PC-9 (cell line): Measurements from ENCODE around the gene TEKTIP1. TPM values are rescaled to one million over a fixed set of nuclear protein-coding genes. Genes with fewer than 3 reads are reported as not detected.

Experiments
- BruUV-seq: library from RNA; stranded (reverse); fragments of 400-500 nt; replicated peaks from 2 replicates; lab custom pipeline; 2021; lab: Mats Ljungman, UMichigan
- CTCF ChIA-PET: fragments of 300-600 bp; sonication (Branson Sonifier 250); formaldehyde crosslinking; loops from one replicate; lab custom pipeline; 2022; ENCODE audit warnings: antibody characterized with exemption; lab: Charles Lee
- POLR2A ChIA-PET: fragments of 300-600 bp; sonication (Branson Sonifier 250); formaldehyde crosslinking; loops from one replicate; lab custom pipeline; 2022; ENCODE audit warnings: antibody characterized with exemption; ENCODE audit not compliant: unreplicated experiment; lab: Charles Lee
- DNase-seq, 2 experiments: peaks; one replicate each; pipeline versions ENCODE4 v3.0.0 to v3.0.0-alpha.2; 2015 to 2022; ENCODE audit warnings: mixed read lengths in 1 of 2
- H2AFZ ChIP-seq: fragments of 200-600 bp; sonication (generic); 2 replicates; pipeline ENCODE4 v1.8.1; 2017; ENCODE audit warnings: antibody characterized with exemption
- H3F3A ChIP-seq: fragments of 200-600 bp; sonication (generic); 2 replicates; pipeline ENCODE4 v1.8.1; 2017; ENCODE audit warnings: antibody characterized with exemption, mild to moderate bottlenecking, low read depth; ENCODE audit not compliant: insufficient read depth
- H3K27ac ChIP-seq: fragments of 200-600 bp; sonication (generic); 2 replicates; pipeline ENCODE4 v1.6.1; 2016; ENCODE audit warnings: mixed run types
- H3K27me3 ChIP-seq: fragments of 200-600 bp; sonication (generic); 2 replicates; pipeline ENCODE4 v1.6.1; 2016; ENCODE audit warnings: low read depth, mixed run types; ENCODE audit not compliant: insufficient read depth
- H3K36me3 ChIP-seq: fragments of 200-600 bp; sonication (generic); 2 replicates; pipeline ENCODE4 v1.6.1; 2016; ENCODE audit warnings: low read depth, mixed run types
- H3K4me1 ChIP-seq: fragments of 200-600 bp; sonication (generic); replicated peaks from 2 replicates; pipeline ENCODE4 v1.6.1; 2016; ENCODE audit warnings: mixed run types; ENCODE audit not compliant: insufficient read depth
- H3K4me2 ChIP-seq: fragments of 200-600 bp; sonication (generic); 2 replicates; pipeline ENCODE4 v1.6.1; 2017; ENCODE audit warnings: mixed run types
- H3K4me3 ChIP-seq: fragments of 200-600 bp; sonication (generic); 2 replicates; pipeline ENCODE4 v1.6.1; 2016; ENCODE audit warnings: mixed run types
- H3K79me2 ChIP-seq: fragments of 200-600 bp; sonication (generic); 2 replicates; pipeline ENCODE4 v1.6.1; 2017; ENCODE audit warnings: low read depth, mixed run types
- H3K9me2 ChIP-seq: fragments of 200-600 bp; sonication (generic); 2 replicates; pipeline ENCODE4 v1.8.1; 2017; ENCODE audit warnings: mild to moderate bottlenecking; ENCODE audit not compliant: insufficient read depth
- H3K9me3 ChIP-seq: fragments of 200-600 bp; sonication (generic); 2 replicates; pipeline ENCODE4 v1.8.1; 2016; ENCODE audit warnings: low read depth; ENCODE audit not compliant: insufficient read depth
- H4K20me1 ChIP-seq: fragments of 200-600 bp; sonication (generic); 2 replicates; pipeline ENCODE4 v1.8.1; 2017; ENCODE audit not compliant: insufficient read depth
- EZH2 ChIP-seq: fragments of 200-600 bp; sonication (generic); IDR thresholded peaks from 2 replicates; pipeline ENCODE4 v1.8.0; 2017; ENCODE audit warnings: antibody characterized with exemption, low read depth
- intact Hi-C: fragments of 100-400 bp; cut with micrococcal nuclease; formaldehyde crosslinking; loops from one replicate; pipeline ENCODE4 v1.10.0; 2022; ENCODE audit not compliant: unreplicated experiment
- total RNA-seq: library from RNA; stranded (reverse); gene quantifications from 2 replicates; pipeline ENCODE4 v1.2.3, GENCODE V29; 2021
- TF ChIP-seq, protein P1 (sequence below): fragments of 200-600 bp; sonication (generic); conservative IDR thresholded peaks from 2 replicates; pipeline ENCODE4 v1.6.1; 2017; ENCODE audit warnings: mixed run types, antibody characterized with exemption, mild to moderate bottlenecking, moderate library complexity

The TEKTIP1 gene
- total RNA-seq, 1 experiment from 2014 or later = 4.9 TPM

DNA sequence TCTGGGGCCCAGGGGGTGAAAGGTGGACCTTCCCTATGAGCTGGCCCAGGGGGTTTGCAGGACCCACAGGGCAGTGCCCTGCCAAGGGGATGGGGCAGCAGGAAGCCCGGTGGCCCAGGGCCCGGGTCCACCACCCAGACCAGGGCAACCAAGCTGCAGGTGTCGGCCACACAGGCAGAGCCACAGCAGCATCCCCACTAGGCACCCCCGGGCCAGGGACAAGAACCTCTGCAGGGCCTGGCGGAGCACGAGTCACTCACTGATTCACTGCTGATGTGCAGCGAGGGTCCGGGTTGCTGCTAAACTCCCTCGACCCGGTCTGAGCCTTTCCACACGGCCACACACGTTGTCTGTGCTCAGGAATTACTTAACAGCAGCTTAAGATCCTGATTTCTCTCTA lies 24.0 kb upstream of the TEKTIP1 start:
- Histone ChIP-seq H2AFZ (no peak overlapping the region), H3K4me1 (no peaks in the 10 kb centered on the region), H3K79me2 (peaks cover 47% of the 10 kb centered on the region; the same call in 1 of the 2 replicates), H3K9me2 (no peaks in the 10 kb centered on the region), H3K27me3 (no peaks in the 10 kb centered on the region), H3K4me3 (no peak overlapping the region), H3K9me3 (no peaks in the 10 kb centered on the region), H3K4me2 (no peak overlapping the region), H3K36me3 (no peaks in the 10 kb centered on the region), H3K27ac (no peak overlapping the region), H3F3A (no peaks in the 10 kb centered on the region), H4K20me1 (peaks cover 24% of the 10 kb centered on the region)
- no peak for DNase-seq
- intact Hi-C loops = no loop called here
- POLR2A ChIA-PET = no interaction called here
- BruUV-seq = no TSS peak
- CTCF ChIA-PET = interaction anchor here (0.6 kb wide), 1 partner anchor 361 kb away, joined by 3 read pairs; no protein-coding TSS in a partner anchor
- TF ChIP-seq EZH2 = no peak
- TF ChIP-seq, protein P1, sequence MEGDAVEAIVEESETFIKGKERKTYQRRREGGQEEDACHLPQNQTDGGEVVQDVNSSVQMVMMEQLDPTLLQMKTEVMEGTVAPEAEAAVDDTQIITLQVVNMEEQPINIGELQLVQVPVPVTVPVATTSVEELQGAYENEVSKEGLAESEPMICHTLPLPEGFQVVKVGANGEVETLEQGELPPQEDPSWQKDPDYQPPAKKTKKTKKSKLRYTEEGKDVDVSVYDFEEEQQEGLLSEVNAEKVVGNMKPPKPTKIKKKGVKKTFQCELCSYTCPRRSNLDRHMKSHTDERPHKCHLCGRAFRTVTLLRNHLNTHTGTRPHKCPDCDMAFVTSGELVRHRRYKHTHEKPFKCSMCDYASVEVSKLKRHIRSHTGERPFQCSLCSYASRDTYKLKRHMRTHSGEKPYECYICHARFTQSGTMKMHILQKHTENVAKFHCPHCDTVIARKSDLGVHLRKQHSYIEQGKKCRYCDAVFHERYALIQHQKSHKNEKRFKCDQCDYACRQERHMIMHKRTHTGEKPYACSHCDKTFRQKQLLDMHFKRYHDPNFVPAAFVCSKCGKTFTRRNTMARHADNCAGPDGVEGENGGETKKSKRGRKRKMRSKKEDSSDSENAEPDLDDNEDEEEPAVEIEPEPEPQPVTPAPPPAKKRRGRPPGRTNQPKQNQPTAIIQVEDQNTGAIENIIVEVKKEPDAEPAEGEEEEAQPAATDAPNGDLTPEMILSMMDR = no peak

DNA sequence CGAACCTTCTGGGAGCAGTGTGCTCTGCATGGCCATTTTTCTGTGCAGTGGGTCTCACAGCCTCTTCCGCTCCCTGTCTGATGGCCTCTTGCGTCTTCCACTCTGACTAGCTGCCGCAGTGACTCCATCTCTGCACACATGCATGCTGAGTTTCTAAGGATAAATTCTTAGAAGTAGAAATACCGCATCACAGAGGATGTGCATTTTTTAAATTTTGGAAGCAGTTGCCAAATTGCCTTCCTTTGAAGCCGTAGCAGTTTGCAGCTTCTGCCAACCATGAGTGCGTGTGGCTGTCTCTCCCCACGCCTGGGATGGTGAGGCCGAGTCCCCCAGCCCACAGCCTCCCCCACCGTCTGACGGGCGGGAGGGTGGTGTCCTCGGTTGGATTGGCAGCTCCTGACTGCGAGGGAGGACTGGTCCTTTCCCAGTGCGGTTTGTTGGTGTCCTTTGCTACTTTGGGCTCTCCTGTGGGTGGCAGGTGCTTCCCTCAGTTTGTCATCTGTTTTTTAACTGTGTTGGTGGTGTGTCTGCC lies 23.0 kb upstream of the TEKTIP1 start:
- Histone ChIP-seq H3K36me3 (no peaks in the 10 kb centered on the region), H3K27ac (no peak overlapping the region), H3K27me3 (no peaks in the 10 kb centered on the region), H3K4me2 (no peak overlapping the region), H3K4me3 (no peak overlapping the region), H4K20me1 (peaks cover 15% of the 10 kb centered on the region; the same call in 1 of the 2 replicates), H2AFZ (no peak overlapping the region), H3K79me2 (peaks cover 41% of the 10 kb centered on the region; the same call in 1 of the 2 replicates), H3K4me1 (no peaks in the 10 kb centered on the region), H3K9me3 (no peaks in the 10 kb centered on the region), H3F3A (no peaks in the 10 kb centered on the region), H3K9me2 (no peaks in the 10 kb centered on the region)
- ChIA-PET CTCF (no interaction called here), POLR2A (no interaction called here)
- DNase-seq = no peak
- no peak for TF ChIP-seq EZH2
- TF ChIP-seq, protein P1 = no peak
- no TSS peak for BruUV-seq
- intact Hi-C loops = no loop called here

DNA sequence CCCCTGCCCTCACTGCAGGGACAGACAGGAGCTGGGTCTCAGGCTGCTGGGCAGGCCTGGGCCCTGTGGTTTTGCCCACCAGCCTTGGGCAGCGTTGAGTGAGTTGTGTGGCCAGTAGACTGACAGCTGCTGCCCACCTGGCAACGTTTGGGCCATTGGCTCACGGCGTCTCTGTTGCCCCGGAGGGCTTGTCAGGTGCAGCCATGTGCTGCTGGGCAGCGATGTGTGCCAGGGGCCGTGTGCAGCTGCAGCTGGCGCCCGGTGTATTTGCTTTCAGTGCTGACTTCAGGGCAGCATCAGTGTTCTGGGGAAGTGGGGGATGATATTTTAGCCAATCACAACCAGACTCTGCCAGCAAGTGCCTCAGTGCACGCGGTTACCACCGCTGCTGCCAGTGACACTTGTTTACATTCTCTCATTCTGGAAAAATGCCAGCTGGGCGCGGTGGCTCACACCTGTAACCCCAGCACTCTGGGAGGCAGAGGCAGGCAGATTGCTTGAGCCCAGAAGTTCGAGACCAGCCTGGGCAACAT lies 22.2 kb upstream of the TEKTIP1 start:
- ChIA-PET POLR2A (no interaction called here), CTCF (no interaction called here)
- no TSS peak for BruUV-seq
- H3K27me3 ChIP-seq = no peaks in the 10 kb centered on the region
- H2AFZ ChIP-seq = no peak overlapping the region
- no peak overlapping the region for H3K27ac ChIP-seq
- peaks cover 15% of the 10 kb centered on the region; the same call in 1 of the 2 replicates for H4K20me1 ChIP-seq
- H3F3A ChIP-seq = no peaks in the 10 kb centered on the region
- H3K36me3 ChIP-seq = no peaks in the 10 kb centered on the region
- no peaks in the 10 kb centered on the region for H3K9me3 ChIP-seq
- peaks cover 34% of the 10 kb centered on the region; the same call in 1 of the 2 replicates for H3K79me2 ChIP-seq
- TF ChIP-seq EZH2 = no peak
- TF ChIP-seq, protein P1 = no peak
- H3K4me2 ChIP-seq = no peak overlapping the region
- no peak overlapping the region for H3K4me3 ChIP-seq
- H3K4me1 ChIP-seq = no peaks in the 10 kb centered on the region
- no peaks in the 10 kb centered on the region for H3K9me2 ChIP-seq
- intact Hi-C loops = no loop called here
- DNase-seq = peak in 1 of 2 experiments; percentile 47
